Suppressor macrophage (primary cell): ENCODE measurements around the gene FHIP1B.
A peak's percentile ranks its signal among the peaks of the same experiment; 100 is the strongest.

Source experiments
- DNase-seq, 4 experiments: peaks; one replicate each; pipeline ENCODE4 v3.0.0-alpha.2; 2020 to 2022

The FHIP1B gene

DNA sequence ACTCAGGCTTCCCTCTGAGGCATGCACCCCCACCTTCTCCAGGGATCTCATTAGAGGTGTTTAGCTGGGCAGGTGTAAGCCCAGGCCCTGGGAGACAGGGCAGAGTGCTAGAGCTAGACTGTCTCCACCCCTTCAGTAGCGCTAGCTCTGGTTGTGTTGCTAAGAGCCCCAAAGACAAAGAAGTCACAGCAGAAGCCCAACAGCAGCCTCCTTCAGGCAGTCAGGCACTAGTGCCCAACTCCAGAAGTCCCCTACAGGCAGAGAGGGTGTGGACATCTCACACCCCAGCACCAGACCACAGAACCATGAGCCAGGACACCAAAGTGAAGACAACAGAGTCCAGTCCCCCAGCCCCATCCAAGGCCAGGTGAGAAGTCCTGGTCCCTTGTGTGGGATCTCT lies 4.5 kb upstream of the FHIP1B start, which contains the start of gene CNGA4:
Gene CNGA4 (plus strand): TSS at position 188 of the 400 bp plus-strand sequence. CDS start 118 bp downstream, at position 306.
- DNase-seq = no peak

DNA sequence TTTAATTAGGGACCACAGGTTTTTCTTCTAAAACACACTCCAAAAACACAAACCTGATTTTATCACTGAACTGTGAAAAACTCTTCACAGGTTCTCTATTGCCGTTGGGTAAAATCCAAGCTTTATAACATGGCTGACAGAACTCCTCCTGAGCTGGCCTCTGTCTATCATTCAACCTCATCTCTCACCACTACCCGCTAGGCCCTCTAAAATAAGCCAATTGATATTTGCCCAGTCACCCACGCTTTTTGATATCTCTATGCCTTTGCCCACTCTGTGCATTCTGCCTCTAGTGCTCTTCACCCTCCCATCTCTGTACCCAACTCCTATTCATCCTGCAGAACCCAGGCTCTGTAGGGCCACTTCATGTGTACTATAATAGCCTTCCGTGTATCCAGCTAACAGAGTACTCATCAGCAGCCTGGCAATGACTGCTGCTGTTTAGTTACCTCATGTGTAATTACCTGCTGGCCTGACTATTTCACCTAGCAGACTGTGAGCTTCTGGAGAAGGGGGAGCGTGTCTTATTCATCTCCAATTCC lies 3.4 kb upstream of the FHIP1B start:
- no peak for DNase-seq

DNA sequence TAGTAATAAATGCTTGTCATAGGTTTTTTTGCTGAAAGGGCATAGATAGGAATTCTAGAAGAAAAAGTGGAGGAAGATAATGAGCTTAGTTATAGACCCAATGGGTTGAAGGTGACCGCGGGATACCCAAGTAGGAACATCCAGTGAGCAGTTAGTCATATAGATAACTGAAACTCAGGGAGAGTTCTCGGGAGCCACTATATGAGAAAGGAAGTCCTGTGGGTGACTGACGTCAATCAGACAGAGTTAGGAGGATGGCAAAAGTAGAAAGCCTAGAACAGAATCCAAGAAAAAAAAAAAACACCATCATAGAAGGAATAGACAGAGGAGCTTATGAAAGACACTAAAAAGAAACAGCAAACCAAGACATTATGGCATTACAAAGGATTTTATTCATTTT lies 2.8 kb upstream of the FHIP1B start:
- peak; percentile 54 to 79 (median 65) for DNase-seq

DNA sequence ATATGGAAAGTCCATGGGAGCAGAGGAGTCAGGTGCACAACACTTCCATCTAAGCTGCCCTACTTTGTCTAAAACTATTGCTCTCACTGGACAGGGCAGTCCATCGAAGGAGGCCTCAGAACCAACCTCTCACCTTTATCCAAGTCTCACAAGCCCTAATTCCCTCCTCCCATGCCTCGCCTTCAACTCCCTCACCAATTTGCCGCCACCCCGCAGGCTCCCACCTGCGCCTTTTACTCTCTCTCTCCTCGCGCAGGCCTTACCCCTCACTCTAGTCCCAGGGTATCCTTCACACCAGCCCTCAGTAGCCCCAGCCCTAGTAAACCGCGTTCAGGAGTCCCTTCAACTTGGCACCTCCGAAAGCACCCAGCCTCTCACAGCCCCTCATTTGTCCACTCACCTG lies 451 bp downstream of the FHIP1B start:
- no peak for DNase-seq

DNA sequence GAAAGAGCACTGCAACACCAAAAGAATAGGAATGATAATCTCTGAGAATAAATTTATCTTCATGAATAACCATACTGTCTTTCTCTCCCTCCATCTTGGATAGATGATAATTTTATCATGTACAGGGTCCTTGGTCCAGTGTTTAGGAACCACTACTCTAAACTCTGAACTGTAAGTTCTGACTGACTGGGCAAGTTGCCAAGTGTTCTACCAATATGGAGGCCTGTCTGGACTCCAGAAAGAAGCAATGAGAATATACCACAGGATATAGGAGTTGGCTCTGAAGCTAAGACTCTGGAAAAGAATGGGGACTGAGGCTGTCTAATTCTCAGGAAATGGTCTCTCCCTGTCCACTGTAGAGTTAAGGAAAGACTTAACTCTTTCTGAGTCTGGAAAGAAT lies 1.5 kb downstream of the FHIP1B start:
- no peak for DNase-seq

DNA sequence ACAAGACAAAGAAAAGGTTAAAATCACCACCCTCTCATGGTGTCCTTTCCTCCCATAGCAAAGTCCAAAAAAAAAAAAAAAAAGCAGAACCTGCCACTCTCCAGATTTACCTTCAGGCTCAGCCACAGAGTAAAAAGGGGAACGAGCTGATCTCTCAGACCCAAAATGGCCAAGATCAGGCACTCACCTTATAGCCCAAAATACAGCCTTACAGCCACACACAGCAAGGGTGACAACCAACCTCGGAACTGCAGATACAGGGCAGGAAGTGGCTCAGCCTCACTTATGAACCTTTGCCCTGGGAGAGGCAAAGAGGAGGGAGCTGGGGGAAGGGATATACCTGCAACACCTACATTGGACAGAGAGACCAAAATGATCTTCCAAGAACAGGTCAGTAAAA lies 4.5 kb downstream of the FHIP1B start:
- DNase-seq = no peak

DNA sequence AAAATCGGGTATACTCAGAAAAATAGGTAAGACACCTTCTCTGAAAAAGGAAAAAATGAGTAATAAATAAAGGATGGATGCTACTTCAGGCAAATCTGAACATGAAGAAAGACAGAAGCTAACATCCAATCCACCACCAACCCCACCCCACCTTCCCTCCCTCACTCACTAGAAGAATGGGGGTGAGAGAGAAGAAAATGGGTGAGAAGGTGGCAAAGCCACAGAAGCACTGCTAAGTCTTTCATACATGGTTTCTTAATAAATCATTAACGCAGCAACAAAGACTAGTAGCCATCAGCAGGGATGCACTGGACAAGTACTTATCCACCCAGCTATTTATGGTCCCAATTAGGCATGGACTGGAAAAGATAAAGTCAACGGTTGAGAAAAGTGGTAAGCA lies 5.9 kb downstream of the FHIP1B start:
- no peak for DNase-seq

DNA sequence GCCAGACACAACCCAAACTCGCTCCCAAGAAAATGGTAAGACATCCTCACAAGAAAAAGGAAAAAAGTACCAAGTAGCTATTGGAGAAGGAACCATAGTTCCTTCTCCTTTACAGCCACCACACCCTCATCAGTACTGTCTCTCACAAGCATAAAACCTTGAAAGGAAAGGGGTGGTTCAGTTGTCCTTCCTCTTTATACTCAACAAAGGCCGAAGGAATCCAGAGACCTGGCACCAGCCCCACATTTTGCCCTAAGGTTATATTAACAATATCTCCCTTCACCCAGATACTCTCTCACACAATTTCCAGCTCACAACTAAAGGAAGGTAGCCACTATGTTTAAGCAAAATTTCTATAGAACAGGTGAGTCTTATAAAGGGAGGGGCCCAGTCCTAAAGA lies 8.5 kb downstream of the FHIP1B start:
- DNase-seq = peak in 3 of 4 experiments; percentile 44 to 65 (median 60)

DNA sequence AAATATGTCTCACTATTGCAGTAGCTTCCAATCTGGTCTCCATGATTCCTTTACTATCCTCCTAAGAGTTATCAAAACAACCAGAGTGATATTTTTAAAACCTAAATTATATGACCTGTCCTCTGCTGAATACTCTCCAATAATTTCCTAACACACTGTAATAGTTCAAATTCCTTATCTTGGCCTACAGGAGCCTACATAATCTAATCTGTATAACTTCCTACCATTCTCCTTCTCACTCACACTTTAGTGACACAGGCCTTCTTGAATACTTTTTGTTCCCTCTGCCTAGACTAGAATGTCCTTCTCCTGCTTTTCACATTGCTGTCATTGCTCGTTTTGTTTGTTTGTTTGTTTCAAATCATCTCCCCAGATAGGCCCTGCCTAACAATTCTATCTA lies 9.4 kb downstream of the FHIP1B start:
- DNase-seq = no peak

DNA sequence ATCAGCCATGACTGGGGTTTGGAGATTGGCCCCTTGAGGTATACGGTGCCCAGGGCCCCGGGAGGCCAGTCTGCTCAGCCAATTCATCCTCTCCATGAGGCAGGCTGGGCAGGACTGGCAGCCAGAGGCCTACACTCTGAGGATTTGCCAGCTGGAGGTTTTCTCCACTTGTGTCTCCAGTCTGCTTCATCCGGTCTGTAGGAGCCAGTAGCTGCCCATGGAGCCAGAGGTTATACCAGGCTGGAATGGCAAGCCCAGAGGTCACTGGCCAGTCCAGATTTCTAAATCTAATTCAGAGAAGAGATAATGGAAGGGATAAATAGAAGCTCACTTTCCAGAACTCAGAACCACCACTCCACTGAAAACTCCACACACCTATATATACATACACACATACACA lies 10.0 kb downstream of the FHIP1B start:
- no peak for DNase-seq

DNA sequence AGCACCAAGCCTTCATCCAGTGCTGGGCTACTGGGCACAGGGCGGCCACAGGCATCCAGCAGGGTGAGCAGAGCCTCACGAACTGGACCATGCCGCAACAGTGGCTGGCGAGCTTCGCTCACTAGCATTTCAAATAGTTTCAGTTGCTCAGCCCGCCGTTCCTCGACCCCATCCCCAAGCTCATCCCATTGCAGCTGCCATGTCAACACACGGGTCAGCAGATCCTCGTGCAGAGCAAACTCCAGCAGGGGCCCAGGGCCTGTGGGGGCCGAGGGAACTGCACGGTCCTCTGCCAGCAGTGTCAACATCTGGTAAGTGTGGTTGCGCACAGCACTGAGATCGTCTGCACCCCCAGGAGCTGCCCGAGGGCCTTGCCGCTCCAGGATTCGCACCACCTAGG lies 10.6 kb downstream of the FHIP1B start:
- no peak for DNase-seq

DNA sequence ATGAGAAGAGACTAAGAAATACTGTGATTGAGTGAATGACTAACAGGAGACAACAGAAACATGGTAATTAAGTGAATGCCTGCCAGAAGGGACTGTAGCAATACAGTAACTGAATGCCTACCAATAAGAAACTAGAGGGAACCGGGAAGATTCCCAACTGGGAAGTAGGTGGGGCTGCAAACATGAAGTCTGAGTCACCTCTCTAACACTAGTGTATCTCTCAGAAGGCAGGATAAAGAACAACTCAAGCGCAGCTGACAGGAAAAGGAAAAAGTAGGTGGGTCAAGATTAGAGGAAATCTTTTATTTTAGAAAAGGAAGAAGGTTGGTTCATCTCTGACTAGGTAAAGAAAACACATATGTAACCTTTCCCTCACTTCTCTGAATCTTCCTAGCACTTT lies 15.1 kb downstream of the FHIP1B start:
- peak; percentile 38 to 72 (median 60) for DNase-seq

DNA sequence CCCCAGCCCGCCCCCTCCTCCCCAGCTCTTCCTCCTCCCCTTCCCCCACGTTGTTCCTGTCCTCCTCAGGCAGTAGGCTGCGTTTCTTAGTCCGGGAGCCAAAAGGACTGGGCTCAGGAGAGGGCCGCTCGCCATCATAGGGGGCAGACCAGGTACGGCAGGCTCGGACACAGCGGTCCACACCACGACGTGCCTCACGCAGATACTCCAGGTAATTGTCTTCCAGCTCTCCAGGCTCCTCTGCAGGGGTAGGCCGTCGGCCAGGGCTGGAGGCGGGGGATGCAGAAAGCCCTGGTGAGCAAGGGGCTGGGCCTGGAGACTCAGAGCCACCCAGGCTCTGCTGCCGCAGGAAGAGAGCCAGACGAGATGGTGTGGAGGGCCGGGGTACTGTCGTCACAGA lies 16.7 kb downstream of the FHIP1B start:
- DNase-seq = no peak

DNA sequence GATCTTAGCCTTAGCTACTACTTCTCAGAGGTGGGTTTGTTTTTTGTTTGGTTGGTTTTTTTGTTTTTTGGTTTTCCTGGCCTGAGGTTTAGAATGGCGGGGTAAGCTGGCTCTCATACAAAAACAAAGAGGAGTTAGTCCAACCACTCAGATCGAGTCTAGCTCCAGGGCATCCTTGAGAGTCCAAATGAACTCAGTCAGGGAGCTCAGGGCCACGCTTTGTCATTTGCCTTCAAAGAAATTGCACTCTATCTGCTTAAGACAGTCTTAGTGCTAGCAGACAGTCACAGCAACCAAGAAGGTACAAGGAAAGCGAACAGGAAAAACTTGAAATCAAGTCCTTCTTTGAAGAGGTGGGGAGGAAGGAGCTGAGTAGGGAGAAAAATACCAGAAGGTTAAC lies 17.9 kb downstream of the FHIP1B start:
- no peak for DNase-seq

DNA sequence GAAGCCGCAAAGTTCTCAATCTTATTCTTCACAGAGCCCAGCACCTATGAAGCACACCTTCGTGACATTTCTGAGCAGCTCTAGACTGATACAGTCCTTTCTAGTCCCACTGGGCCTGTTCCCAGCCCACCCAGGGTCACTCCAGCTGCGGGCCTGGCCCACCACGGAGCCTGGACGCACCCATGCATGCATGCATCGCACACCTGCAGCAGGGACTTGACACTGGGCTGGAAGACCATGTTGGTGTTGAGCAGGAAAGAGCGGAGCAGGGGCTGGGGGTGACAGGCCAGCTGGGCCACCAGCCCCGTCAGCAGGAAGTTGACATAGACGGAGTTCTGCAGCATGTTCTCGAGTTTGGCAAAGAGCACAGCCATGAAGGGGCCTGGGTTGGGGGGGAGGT lies 19.9 kb downstream of the FHIP1B start:
- no peak for DNase-seq

DNA sequence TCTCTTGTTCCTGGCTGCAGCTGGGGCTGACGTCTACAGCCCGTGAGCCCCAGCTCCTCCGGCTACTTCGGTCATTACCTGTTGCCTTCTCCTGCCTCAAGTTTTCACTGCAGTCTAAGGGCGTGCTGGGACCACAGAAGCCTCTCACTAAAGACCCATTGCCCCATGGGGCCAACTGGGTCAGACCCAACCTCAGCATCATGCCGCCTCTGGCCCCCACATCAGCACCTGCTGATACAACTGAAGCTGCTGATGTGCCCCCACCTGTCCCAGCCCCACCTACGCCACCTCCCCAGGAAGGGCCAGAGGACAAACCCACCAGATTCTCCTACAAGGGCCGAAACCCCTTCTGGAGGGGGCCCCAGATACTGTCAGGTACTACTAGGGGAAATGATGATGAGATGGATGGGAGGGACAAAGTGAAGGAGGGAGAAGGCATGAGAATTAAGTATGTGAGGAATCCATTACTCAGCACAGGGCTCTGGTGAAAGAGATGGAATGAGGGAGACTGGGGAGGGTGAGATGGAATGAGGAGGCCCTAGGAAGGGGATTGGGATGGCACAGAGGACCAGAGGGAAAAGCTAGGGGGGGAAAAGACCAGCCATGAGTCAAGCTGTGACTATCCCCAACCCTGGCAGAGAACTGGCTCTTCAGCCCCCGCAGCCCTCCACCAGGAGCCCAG lies 24.0 kb downstream of the FHIP1B start:
- no peak for DNase-seq

DNA sequence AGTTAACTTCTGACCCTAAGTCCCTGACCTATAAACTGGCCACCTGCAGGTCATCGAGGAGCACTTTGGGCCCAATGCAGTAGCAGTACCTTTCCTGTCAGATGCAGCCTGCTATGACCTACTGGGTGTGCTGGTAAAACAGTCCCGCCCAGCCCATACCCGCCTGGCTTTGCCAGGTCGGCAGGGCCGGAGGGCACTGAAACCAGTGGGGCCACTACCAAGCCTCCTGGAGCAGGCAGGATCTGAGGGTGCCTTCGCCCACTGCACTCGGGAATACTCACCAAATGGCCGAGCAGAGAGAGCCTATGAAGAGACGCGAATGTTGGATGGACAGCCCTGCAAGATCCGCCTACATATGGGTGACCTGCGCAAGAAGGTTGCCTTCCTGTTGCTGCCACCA lies 24.6 kb downstream of the FHIP1B start:
- no peak for DNase-seq

DNA sequence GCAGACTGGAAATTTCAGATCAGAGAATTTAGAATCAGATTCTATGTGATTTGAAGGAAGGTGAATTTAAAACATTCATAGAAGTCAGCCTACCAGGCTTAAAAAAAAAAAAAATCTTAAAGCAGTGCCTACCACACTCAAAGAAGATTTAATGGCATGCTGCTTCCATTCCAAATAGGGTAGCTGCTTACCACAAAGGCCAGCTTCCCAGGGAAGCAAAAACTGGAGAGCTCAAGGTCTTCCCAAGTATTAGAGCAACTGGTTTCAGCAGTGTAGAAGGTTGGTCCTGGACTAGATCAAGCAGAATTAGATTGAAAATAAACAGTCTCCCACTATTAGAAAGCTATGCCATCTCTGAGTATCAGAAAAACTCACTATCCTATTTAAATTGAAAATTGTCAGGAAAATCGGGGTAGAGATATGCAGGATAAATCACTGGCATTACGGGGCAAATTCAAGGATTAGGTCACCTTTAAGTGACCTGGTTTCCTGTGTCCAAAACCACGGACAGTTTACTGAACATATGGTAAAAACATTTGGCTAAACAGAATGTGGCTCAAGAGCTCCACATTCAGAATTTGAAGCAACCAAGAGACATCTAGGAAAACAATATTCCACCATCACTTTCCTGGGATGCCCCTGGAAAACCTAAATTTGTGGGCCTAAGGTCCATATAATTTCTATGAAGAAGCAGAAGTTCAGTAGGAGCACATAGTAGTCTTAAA lies 27.8 kb downstream of the FHIP1B start:
- no peak for DNase-seq

DNA sequence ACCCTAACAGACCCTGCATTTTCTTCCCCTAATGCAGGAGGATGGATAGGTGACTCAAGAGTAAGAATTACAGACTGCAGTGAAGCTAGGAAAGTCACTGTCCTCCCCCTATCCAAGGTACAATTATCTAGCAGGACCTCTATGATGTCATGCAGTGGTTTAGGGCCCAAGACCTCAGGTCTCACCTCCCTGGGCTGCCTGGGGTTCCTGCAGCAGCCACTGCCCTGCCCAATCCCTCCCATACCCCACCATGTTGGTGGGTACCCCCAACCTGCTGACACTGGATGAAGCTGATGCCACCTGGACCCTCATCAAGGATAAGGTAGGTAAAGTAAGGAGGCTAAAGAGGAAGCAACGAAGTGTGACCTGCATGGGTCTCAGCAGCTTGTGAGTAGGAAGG lies 29.1 kb downstream of the FHIP1B start, which contains the start of gene C11orf42:
Gene C11orf42 (plus strand): TSS at position 192 of the 400 bp plus-strand sequence. CDS start 59 bp downstream, at position 251.
- DNase-seq = no peak

DNA sequence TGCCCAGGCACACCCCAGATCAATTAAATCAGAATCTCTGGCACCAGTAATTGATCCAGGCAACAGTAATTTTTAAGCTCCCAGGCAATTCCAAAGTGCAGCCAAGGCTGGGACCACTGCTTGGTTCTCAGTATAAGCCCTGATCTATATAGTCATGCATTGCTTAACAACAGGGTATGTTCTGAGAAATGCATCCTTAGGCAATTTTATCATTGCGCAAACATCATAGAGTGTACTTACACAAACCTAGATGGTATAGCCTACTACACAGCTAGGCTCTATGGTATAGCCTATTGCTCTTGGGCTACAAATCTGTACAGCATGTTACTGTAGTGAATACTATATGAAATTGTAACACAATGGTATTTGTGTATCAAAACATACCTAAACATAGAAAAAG lies 29.7 kb downstream of the FHIP1B start:
- DNase-seq = peak; percentile 50 to 85 (median 70)

DNA sequence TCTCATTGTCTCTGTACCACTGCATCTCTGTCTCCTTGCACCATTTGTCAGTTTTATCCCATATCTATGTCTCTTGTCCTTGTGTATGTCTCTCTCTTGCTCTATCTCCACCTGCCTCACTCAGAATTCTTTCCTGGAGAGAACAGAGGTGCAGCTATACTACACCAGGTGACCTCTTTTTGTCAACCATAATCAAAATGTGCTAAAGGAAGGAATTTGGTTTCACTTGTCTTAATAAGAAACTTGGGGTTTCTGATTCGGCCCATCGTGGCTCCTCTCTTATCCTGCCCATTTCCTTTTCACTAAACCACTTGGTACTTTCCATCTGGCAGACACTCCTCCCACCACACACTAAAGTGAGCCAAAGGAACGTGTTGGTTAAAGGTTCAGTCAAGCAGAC lies 31.1 kb downstream of the FHIP1B start:
- no peak for DNase-seq

DNA sequence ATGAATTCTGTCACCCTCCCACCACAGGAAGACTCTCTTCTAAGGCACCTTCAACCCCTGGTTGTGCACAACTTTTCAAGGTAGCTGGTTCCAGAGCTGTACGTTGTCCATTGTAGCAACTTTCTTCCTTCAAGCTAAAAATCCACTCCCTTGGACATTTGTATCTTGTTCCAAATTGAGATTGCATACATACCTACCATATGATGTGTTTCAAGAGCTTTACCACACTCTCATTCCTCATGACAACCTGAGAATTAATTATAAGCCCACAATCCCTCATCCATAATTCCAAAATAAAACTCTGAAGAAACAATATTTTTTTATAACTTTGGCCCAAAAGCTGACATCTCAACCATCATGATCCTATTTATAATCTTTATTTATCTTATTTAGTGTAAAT lies 32.4 kb downstream of the FHIP1B start:
- no peak for DNase-seq

DNA sequence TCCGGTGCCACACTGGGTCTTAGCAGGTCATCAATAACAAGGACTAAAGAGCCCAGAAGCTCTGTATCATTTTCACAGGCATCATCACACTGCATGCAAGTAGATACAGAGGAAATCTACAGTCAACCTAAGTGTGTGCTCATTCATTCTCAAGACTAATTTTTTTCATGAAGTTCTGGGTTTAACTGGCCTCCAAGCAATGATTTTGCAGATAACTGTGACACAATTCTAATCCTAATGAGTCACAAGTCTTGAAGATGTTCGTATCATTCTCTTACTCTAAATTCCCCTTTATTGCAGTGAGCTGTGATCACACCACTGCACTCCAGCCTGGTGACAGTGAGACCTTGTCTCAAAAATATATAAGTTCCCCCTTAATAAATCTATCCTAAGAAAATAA lies 33.0 kb downstream of the FHIP1B start:
- DNase-seq = peak; percentile 39 to 81 (median 62)

DNA sequence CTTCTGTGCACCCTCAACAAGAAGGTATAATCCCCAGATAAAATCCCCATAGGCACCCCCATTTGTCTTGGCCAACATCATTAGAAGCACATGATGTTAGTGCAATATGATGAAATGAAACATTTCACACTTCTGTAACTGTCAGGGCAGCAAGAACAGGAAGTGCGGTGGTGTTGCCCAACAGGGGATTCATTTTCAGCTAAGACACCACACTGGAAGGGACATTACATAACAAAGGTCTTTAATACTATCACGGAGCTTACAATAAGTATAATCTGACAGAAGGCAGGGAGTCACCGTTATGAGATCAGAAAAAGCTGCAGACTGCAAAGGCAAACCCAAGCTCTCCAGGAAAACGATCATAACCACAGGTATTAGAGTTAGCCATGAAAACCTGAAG lies 33.5 kb downstream of the FHIP1B start:
- DNase-seq = peak; percentile 88 to 97 (median 92)
